ENCODE data around the gene CSGALNACT2. TPM values are rescaled to one million over a fixed set of nuclear protein-coding genes. Genes with fewer than 3 reads are reported as not detected.

CSGALNACT2 gene
- total and polyA plus RNA-seq, 2 donors (not counting 1 experiment from before 2014, with no cell fraction given) = 10.9 to 24.0 TPM

DNA sequence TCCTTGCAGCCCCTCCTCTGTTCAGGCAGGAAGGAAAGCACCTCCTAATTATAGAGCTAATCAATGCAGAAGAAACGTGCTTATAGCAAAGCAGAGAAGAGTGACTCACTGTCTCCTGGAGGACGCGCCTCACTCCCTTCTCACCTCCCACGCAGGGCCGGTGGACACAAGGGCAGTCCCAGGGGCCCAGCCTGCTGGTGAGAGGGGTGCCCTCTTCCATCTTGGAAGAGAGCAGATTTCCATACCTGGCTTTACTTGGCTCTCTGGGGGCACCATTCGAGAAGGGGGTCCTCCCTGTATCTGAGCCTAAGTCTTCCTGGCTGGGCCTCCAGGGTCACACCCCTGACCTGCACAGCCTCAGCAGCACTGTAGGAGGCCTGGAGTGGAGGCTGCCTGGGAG is 72.8 kb downstream of the CSGALNACT2 start:
- Histone ChIP-seq H3K27me3 (replicated peaks in 1 of 4; ENCODE audit: control extremely low read depth in 1 of 4, control insufficient read depth in 3 of 4, insufficient read depth in 4 of 4, low read length in 3 of 4) (no peaks in the 10 kb centered on the region), H3K9ac (ENCODE audit: low read length) (no peak overlapping the region), H3K36me3 (replicated peaks in 1 of 2; ENCODE audit: control extremely low read depth in 1 of 2, control insufficient read depth in 1 of 2, extremely low read depth in 1 of 2, insufficient read depth in 2 of 2, low read length in 1 of 2) (no peaks in the 10 kb centered on the region), H4K20me1 (ENCODE audit: control insufficient read depth, insufficient read depth, low read length, poor library complexity, severe bottlenecking) (no peaks in the 10 kb centered on the region), H3K9me3 (ENCODE audit: control extremely low read depth in 1 of 3, control insufficient read depth in 2 of 3, insufficient read depth in 1 of 3, low read length in 2 of 3) (no peaks in the 10 kb centered on the region), H3K4me1 (ENCODE audit: control insufficient read depth in 2 of 2, insufficient read depth in 2 of 2, low read length in 2 of 2) (no peaks in the 10 kb centered on the region), H3K4me3 (ENCODE audit: control extremely low read depth in 1 of 5, extremely low read depth in 1 of 5, insufficient read depth in 1 of 5, low read depth in 2 of 5, low read length in 4 of 5) (no peak overlapping the region), H3K27ac (ENCODE audit: low read length in 2 of 2) (no peak overlapping the region), H3K4me2 (replicated peaks; ENCODE audit: low read depth, low read length, poor library complexity, severe bottlenecking) (no peak overlapping the region), H2AFZ (ENCODE audit: insufficient read depth, low read depth, low read length, poor library complexity, severe bottlenecking) (no peak overlapping the region), H3K79me2 (ENCODE audit: control insufficient read depth, insufficient read depth, low read length) (no peaks in the 10 kb centered on the region)
- no peak overlapping the region for H3K4me3 Mint-ChIP-seq
- H3K27ac Mint-ChIP-seq = no peak overlapping the region
- H3K9me3 Mint-ChIP-seq (ENCODE audit: insufficient read depth) = no peaks in the 10 kb centered on the region
- intact Hi-C loops (cut with micrococcal nuclease) = no loop called here
- CTCF ChIA-PET = no interaction called here
- 86% methylated on average over 1 of the region's 6 CpGs for WGBS (ENCODE audit: insufficient coverage)
- POLR2A ChIA-PET = interaction anchor here (0.7 kb wide), 1 partner anchor 210 kb away, joined by 3 read pairs; no protein-coding TSS in a partner anchor
- no peak for DNase-seq
- H3K27me3 Mint-ChIP-seq = peaks cover 3% of the 10 kb centered on the region
- TF ChIP-seq EZH2 (IDR thresholded peaks at IDR 0.05; ENCODE audit: borderline replicate concordance, insufficient read depth, low read depth, low read length, poor library complexity, severe bottlenecking) = no peak
- TF ChIP-seq, protein P1, sequence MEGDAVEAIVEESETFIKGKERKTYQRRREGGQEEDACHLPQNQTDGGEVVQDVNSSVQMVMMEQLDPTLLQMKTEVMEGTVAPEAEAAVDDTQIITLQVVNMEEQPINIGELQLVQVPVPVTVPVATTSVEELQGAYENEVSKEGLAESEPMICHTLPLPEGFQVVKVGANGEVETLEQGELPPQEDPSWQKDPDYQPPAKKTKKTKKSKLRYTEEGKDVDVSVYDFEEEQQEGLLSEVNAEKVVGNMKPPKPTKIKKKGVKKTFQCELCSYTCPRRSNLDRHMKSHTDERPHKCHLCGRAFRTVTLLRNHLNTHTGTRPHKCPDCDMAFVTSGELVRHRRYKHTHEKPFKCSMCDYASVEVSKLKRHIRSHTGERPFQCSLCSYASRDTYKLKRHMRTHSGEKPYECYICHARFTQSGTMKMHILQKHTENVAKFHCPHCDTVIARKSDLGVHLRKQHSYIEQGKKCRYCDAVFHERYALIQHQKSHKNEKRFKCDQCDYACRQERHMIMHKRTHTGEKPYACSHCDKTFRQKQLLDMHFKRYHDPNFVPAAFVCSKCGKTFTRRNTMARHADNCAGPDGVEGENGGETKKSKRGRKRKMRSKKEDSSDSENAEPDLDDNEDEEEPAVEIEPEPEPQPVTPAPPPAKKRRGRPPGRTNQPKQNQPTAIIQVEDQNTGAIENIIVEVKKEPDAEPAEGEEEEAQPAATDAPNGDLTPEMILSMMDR (IDR thresholded peaks at IDR 0.05) = no peak
- H3K4me1 Mint-ChIP-seq = no peaks in the 10 kb centered on the region
- no peak for ATAC-seq (ENCODE audit: low read depth)

GRCh38 chr10:43211431-43212042 is 73.3 kb downstream of the CSGALNACT2 start:
- CTCF ChIA-PET = no interaction called here
- ATAC-seq (ENCODE audit: low read depth) = no peak
- Mint-ChIP-seq H3K27me3 (peaks cover 3% of the 10 kb centered on the region), H3K27ac (no peak overlapping the region), H3K9me3 (ENCODE audit: insufficient read depth) (no peaks in the 10 kb centered on the region), H3K4me1 (no peaks in the 10 kb centered on the region), H3K4me3 (no peak overlapping the region)
- no peaks in the 10 kb centered on the region for H3K79me2 ChIP-seq (ENCODE audit: control insufficient read depth, insufficient read depth, low read length)
- WGBS (ENCODE audit: insufficient coverage) = 97% methylated on average over 6 of the region's 8 CpGs
- H3K4me1 ChIP-seq (ENCODE audit: control insufficient read depth in 2 of 2, insufficient read depth in 2 of 2, low read length in 2 of 2) = no peaks in the 10 kb centered on the region
- H3K4me3 ChIP-seq (ENCODE audit: control extremely low read depth in 1 of 5, extremely low read depth in 1 of 5, insufficient read depth in 1 of 5, low read depth in 2 of 5, low read length in 4 of 5) = no peak overlapping the region
- no peak overlapping the region for H3K4me2 ChIP-seq (replicated peaks; ENCODE audit: low read depth, low read length, poor library complexity, severe bottlenecking)
- no peaks in the 10 kb centered on the region for H4K20me1 ChIP-seq (ENCODE audit: control insufficient read depth, insufficient read depth, low read length, poor library complexity, severe bottlenecking)
- intact Hi-C loops (cut with micrococcal nuclease) = no loop called here
- no peak for DNase-seq
- POLR2A ChIA-PET = interaction anchor here (0.7 kb wide), 1 partner anchor 209 kb away, joined by 3 read pairs; no protein-coding TSS in a partner anchor
- no peak overlapping the region for H2AFZ ChIP-seq (ENCODE audit: insufficient read depth, low read depth, low read length, poor library complexity, severe bottlenecking)
- H3K9ac ChIP-seq (ENCODE audit: low read length) = no peak overlapping the region
- H3K36me3 ChIP-seq (replicated peaks in 1 of 2; ENCODE audit: control extremely low read depth in 1 of 2, control insufficient read depth in 1 of 2, extremely low read depth in 1 of 2, insufficient read depth in 2 of 2, low read length in 1 of 2) = no peaks in the 10 kb centered on the region
- no peaks in the 10 kb centered on the region for H3K9me3 ChIP-seq (ENCODE audit: control extremely low read depth in 1 of 3, control insufficient read depth in 2 of 3, insufficient read depth in 1 of 3, low read length in 2 of 3)
- no peaks in the 10 kb centered on the region for H3K27me3 ChIP-seq (replicated peaks in 1 of 4; ENCODE audit: control extremely low read depth in 1 of 4, control insufficient read depth in 3 of 4, insufficient read depth in 4 of 4, low read length in 3 of 4)
- TF ChIP-seq, protein P1 (IDR thresholded peaks at IDR 0.05) = no peak
- no peak for TF ChIP-seq EZH2 (IDR thresholded peaks at IDR 0.05; ENCODE audit: borderline replicate concordance, insufficient read depth, low read depth, low read length, poor library complexity, severe bottlenecking)
- no peak overlapping the region for H3K27ac ChIP-seq (ENCODE audit: low read length in 2 of 2)

Measured in B cell (primary cell).